CD4-positive, alpha-beta T cell (primary cell): ENCODE data around the gene ANKRD63. TPM values are rescaled to one million over a fixed set of nuclear protein-coding genes. Genes with fewer than 3 reads are reported as not detected.
A peak's percentile ranks its signal among the peaks of the same experiment; 100 is the strongest.

Experiments
- ATAC-seq: fragments of 200-7000 bp; cut with Tn5 transposase; one replicate; pipeline ENCODE4 v1.10.0; 2022; ENCODE audit warnings: mild to moderate bottlenecking; ENCODE audit not compliant: poor library complexity
- CTCF ChIA-PET: fragments of 350-600 bp; sonication (Branson Sonifier 250); formaldehyde crosslinking; loops from one replicate; lab custom pipeline; 2021; ENCODE audit warnings: antibody characterized with exemption, inconsistent platforms; lab: Charles Lee
- POLR2A ChIA-PET: fragments of 350-600 bp; sonication (Branson Sonifier 250); formaldehyde crosslinking; loops from one replicate; lab custom pipeline; 2021; ENCODE audit warnings: antibody characterized with exemption, inconsistent platforms; lab: Charles Lee
- DNase-seq, 14 experiments: peaks; one replicate each; pipeline ENCODE4 v3.0.0-alpha.2; 2013 to 2020; ENCODE audit warnings: mixed read lengths in 2 of 14
- H3K27ac ChIP-seq, 2 donors: one replicate each; pipeline versions ENCODE4 v1.5.1 to v1.7.0; 2013; ENCODE audit warnings: low read length in 2 of 2, low read depth in 1 of 2, mild to moderate bottlenecking in 1 of 2
- H3K27me3 ChIP-seq, 2 experiments: 1 replicate in 1 of 2; 2 replicates in 1 of 2; pipeline versions ENCODE4 v1.6.1 to v1.7.0; 2013; ENCODE audit warnings: low read length in 2 of 2, control low read depth in 1 of 2, mild to moderate bottlenecking in 1 of 2, moderate library complexity in 1 of 2; ENCODE audit not compliant: insufficient read depth in 2 of 2, control insufficient read depth in 1 of 2
- H3K36me3 ChIP-seq: one replicate; pipeline ENCODE4 v1.6.1; 2013; ENCODE audit warnings: low read length, control low read depth; ENCODE audit not compliant: insufficient read depth
- H3K4me1 ChIP-seq: one replicate; pipeline ENCODE4 v1.6.1; 2013; ENCODE audit warnings: low read length, control low read depth; ENCODE audit not compliant: insufficient read depth
- H3K4me3 ChIP-seq: one replicate; pipeline ENCODE4 v1.5.1; 2013; ENCODE audit warnings: mild to moderate bottlenecking, low read length, moderate library complexity
- H3K9me3 ChIP-seq, 2 experiments: 1 replicate in 1 of 2; 2 replicates in 1 of 2; pipeline versions ENCODE4 v1.6.1 to v1.7.0; 2013; ENCODE audit warnings: low read length in 2 of 2, mild to moderate bottlenecking in 2 of 2, control low read depth in 1 of 2, moderate library complexity in 1 of 2; ENCODE audit not compliant: control insufficient read depth in 1 of 2, insufficient read depth in 1 of 2
- H3K27ac Mint-ChIP-seq: one replicate; pipeline ENCODE4 v1.8.0; 2020; ENCODE audit warnings: mixed read lengths
- H3K27me3 Mint-ChIP-seq: one replicate; pipeline ENCODE4 v1.8.0; 2021; ENCODE audit warnings: mixed read lengths
- H3K36me3 Mint-ChIP-seq: one replicate; pipeline ENCODE4 v1.8.0; 2021; ENCODE audit warnings: low read depth, mixed read lengths
- H3K4me1 Mint-ChIP-seq: one replicate; pipeline ENCODE4 v1.8.0; 2021; ENCODE audit warnings: low read depth, mixed read lengths
- H3K4me3 Mint-ChIP-seq: one replicate; pipeline ENCODE4 v1.8.0; 2020; ENCODE audit warnings: mild to moderate bottlenecking, mixed read lengths
- H3K9me3 Mint-ChIP-seq: one replicate; pipeline ENCODE4 v1.8.0; 2020; ENCODE audit warnings: mixed read lengths
- CTCF ChIP-seq: fragments of 200-600 bp; IDR thresholded peaks from one replicate; pipeline ENCODE4 v1.8.0; 2022; ENCODE audit warnings: antibody characterized with exemption, mild to moderate bottlenecking
- intact Hi-C, 2 experiments: fragments of 100-400 bp; cut with DNase I in 1 of 2; cut with micrococcal nuclease in 1 of 2; formaldehyde crosslinking; loops; one replicate each; pipeline versions ENCODE4 v1.15.1 to v1.9.0; 2023 to 2025; cut with DNase I, micrococcal nuclease
- total RNA-seq, 174 experiments: library from RNA in 2 of 174; stranded (reverse) in 2 of 174; gene quantifications; one replicate each; pipeline ENCODE4 v1.2.3 and lab custom pipeline; 2021 to 2026

The ANKRD63 gene
- total RNA-seq, 2 experiments from 2014 or later, result not detected

DNA sequence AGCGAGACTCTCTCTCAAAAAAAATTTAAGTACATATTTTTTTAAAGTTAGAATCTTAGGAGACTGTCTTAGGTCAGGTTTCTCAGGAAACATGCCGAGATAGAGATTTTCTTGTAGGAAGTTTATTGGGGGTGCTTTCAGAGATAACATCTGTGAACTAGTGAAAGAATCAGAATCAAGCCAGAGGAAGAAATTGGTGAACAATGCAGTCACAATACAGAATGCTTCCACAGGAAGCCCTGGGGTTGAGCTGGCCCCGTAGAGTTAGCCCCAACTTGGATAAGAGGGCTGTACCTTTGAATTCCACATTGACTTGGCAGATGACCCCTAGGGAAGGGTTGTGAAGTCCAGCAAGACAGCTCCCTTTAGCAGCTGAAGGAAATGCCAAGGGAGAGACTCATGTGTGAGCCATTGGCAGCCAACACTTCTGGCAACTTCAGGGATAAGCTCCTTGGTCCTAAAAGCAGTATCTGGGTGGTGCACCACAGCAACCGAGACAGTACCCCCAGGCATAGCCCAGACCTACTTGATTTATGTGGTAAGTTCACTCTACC lies 31.9 kb upstream of the ANKRD63 start:
- no peak for ATAC-seq
- DNase-seq, result no peak
- peaks cover 25% of the 10 kb centered on the region for H3K4me1 ChIP-seq
- H3K27me3 Mint-ChIP-seq, result no peaks in the 10 kb centered on the region
- H3K9me3 ChIP-seq, result no peaks in the 10 kb centered on the region
- H3K36me3 Mint-ChIP-seq, result no peaks in the 10 kb centered on the region
- TF ChIP-seq CTCF, result no peak
- no peaks in the 10 kb centered on the region for H3K9me3 Mint-ChIP-seq
- H3K27ac Mint-ChIP-seq, result no peak overlapping the region
- H3K36me3 ChIP-seq, result no peaks in the 10 kb centered on the region
- H3K4me3 ChIP-seq, result no peak overlapping the region
- H3K4me1 Mint-ChIP-seq, result peaks cover 20% of the 10 kb centered on the region
- H3K27me3 ChIP-seq, result no peaks in the 10 kb centered on the region
- no peak overlapping the region for H3K27ac ChIP-seq
- H3K4me3 Mint-ChIP-seq, result no peak overlapping the region
- POLR2A ChIA-PET, result interaction anchor here (0.6 kb wide), 1 partner anchor 88 kb away, joined by 3 read pairs; no protein-coding TSS in a partner anchor
- CTCF ChIA-PET, result interaction anchor here (0.9 to 1.4 kb wide), 2 partner anchors 8 to 36 kb away, joined by 3 to 4 read pairs; partner anchors contain the start of gene INAFM2
- intact Hi-C loops, result no loop called here

DNA sequence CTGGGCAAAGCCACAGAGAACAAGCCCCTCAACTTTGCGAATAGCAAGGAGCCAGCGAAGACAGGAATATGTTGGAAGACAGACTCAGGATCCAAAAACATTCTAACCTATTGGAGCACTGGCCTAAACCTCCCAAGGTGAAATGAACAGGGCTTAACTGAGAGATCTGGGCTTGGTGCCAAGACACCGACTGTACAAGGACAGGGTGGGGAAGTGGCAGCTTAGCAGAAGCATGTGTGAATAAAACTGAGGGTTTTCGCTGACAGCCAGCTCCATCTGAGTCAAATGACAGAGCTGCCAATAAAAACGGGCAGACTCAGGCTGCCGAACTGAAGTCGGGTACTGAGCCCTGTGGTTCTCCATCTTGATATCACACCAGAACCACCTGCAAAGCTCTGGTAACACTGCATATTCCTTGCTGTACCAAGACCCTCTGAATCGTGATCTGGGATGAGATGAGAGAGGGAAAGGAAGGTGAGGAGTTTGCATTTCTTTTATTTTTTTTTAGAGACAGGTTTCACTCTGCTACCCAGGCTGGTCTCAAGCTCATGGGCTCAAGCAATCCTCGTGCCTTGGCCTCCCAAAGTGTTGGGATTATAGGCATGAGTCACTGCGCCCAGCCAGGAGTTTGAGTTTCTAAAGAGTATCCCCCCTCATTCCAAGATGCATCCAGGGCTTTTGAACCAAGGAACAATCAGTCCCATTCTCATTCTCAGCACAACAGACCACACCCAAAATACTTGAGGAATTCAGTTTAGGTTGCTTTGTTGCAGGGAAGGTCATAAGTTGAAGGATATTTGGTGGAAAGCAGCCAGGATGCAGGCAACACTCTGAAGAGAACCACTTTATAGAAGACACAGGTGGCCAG lies 30.9 kb upstream of the ANKRD63 start:
- no peaks in the 10 kb centered on the region for H3K9me3 ChIP-seq
- Mint-ChIP-seq H3K4me3 (peak overlapping the region; percentile 50), H3K9me3 (no peaks in the 10 kb centered on the region), H3K4me1 (peaks cover 30% of the 10 kb centered on the region), H3K27me3 (no peaks in the 10 kb centered on the region), H3K27ac (no peak overlapping the region), H3K36me3 (peaks cover 2% of the 10 kb centered on the region)
- H3K27ac ChIP-seq, result no peak overlapping the region
- ChIA-PET POLR2A (interaction anchor here (0.7 kb wide), 2 partner anchors 9 to 63 kb away, joined by 3 read pairs; no protein-coding TSS in a partner anchor), CTCF (interaction anchor here (1.3 to 4.5 kb wide), 3 partner anchors 9 to 39 kb away, joined by 4 to 14 read pairs (median 4); partner anchors contain the start of gene INAFM2)
- DNase-seq (peak in 7 of 14 experiments; percentile 23 to 84 (median 67)), ATAC-seq (peak; percentile 67)
- no peaks in the 10 kb centered on the region for H3K27me3 ChIP-seq
- no peaks in the 10 kb centered on the region for H3K36me3 ChIP-seq
- intact Hi-C loops, result no loop called here
- peaks cover 36% of the 10 kb centered on the region for H3K4me1 ChIP-seq
- no peak overlapping the region for H3K4me3 ChIP-seq
- TF ChIP-seq CTCF, result no peak

GRCh38 chr15:40312370-40313158 lies 29.7 kb upstream of the ANKRD63 start:
- DNase-seq (no peak), ATAC-seq (no peak)
- H3K4me1 Mint-ChIP-seq, result peaks cover 35% of the 10 kb centered on the region
- H3K4me3 Mint-ChIP-seq, result no peak overlapping the region
- H3K36me3 ChIP-seq, result no peaks in the 10 kb centered on the region
- no peak overlapping the region for H3K27ac Mint-ChIP-seq
- H3K27ac ChIP-seq, result no peak overlapping the region
- H3K27me3 Mint-ChIP-seq, result no peaks in the 10 kb centered on the region
- H3K9me3 ChIP-seq, result no peaks in the 10 kb centered on the region
- no peak for TF ChIP-seq CTCF
- H3K9me3 Mint-ChIP-seq, result no peaks in the 10 kb centered on the region
- ChIA-PET POLR2A (no interaction called here), CTCF (interaction anchor here (1.3 to 6.4 kb wide), 3 partner anchors 26 to 38 kb away, joined by 4 to 45 read pairs (median 14); no protein-coding TSS in a partner anchor)
- H3K27me3 ChIP-seq, result no peaks in the 10 kb centered on the region
- intact Hi-C loops, result no loop called here
- H3K4me3 ChIP-seq, result no peak overlapping the region
- H3K36me3 Mint-ChIP-seq, result peaks cover 11% of the 10 kb centered on the region
- H3K4me1 ChIP-seq, result peaks cover 40% of the 10 kb centered on the region
